BLaER1 (cell line): Measurements from ENCODE around the gene ITPKB.

ENCODE experiments used
- H3K27ac ChIP-seq: shearing (Covaris generic); formaldehyde crosslinking; 2 replicates; pipeline ENCODE4 v1.8.1; 2022
- H3K27me3 ChIP-seq: shearing (Covaris generic); formaldehyde crosslinking; 2 replicates; pipeline ENCODE4 v1.8.1; 2022
- H3K36me3 ChIP-seq: shearing (Covaris generic); formaldehyde crosslinking; 2 replicates; pipeline ENCODE4 v1.8.1; 2022
- H3K4me1 ChIP-seq: shearing (Covaris generic); formaldehyde crosslinking; 2 replicates; pipeline ENCODE4 v1.8.1; 2022
- H3K4me2 ChIP-seq: shearing (Covaris generic); formaldehyde crosslinking; 2 replicates; pipeline ENCODE4 v1.8.1; 2022
- H3K4me3 ChIP-seq: shearing (Covaris generic); formaldehyde crosslinking; 2 replicates; pipeline ENCODE4 v1.8.1; 2022
- H3K9ac ChIP-seq: shearing (Covaris generic); formaldehyde crosslinking; 2 replicates; pipeline ENCODE4 v1.8.1; 2022
- H3K9me3 ChIP-seq: shearing (Covaris generic); formaldehyde crosslinking; 2 replicates; pipeline ENCODE4 v1.8.1; 2022
- H4K20me1 ChIP-seq: shearing (Covaris generic); formaldehyde crosslinking; 2 replicates; pipeline ENCODE4 v1.8.1; 2022
- Cebpa-rat ChIP-seq: shearing (Covaris generic); IDR thresholded peaks from 2 replicates; pipeline ENCODE4 v1.8.1; 2022

ITPKB gene

DNA sequence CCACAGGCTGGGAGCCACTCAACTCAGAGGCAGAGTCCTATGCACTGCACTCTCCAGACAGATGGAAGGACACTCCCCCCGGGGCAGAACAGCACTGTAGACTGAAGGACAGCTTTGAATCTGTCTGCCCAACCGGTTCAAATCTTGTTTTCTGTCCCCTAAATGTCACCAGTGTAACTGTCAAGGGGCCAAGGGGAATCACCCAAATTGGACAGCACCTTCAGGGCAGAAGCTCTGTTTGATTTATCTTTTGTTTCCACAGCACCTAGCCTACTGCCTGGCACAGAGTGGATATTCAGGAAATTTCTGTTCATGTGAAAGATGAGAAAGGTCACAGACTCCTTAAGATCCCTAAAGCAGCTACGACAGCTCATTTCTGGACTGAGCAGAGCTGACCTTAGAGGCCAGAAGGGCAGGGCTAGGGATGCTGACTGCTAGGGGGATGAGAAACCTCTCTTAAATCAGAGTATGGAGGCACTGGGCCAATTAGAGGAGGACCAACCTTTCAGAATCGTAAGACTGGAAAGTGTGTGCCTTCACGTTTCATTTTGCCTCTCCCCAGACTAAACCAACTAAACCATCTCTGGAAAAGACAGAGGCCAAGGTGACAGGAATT lies 41.0 kb downstream of the ITPKB start:
- H3K4me2 ChIP-seq = peak overlapping the region; percentile 70
- peak overlapping the region; percentile 41; the same call in 1 of the 2 replicates for H3K9ac ChIP-seq
- peaks cover 42% of the 10 kb centered on the region for H3K36me3 ChIP-seq
- peaks cover 8% of the 10 kb centered on the region; the same call in 1 of the 2 replicates for H3K9me3 ChIP-seq
- H3K4me1 ChIP-seq = peaks cover 69% of the 10 kb centered on the region
- peak overlapping the region; percentile 20; the same call in 1 of the 2 replicates for H3K27ac ChIP-seq
- no peak for TF ChIP-seq Cebpa-rat
- H3K27me3 ChIP-seq = no peaks in the 10 kb centered on the region
- H4K20me1 ChIP-seq = peaks cover 54% of the 10 kb centered on the region
- H3K4me3 ChIP-seq = no peak overlapping the region

DNA sequence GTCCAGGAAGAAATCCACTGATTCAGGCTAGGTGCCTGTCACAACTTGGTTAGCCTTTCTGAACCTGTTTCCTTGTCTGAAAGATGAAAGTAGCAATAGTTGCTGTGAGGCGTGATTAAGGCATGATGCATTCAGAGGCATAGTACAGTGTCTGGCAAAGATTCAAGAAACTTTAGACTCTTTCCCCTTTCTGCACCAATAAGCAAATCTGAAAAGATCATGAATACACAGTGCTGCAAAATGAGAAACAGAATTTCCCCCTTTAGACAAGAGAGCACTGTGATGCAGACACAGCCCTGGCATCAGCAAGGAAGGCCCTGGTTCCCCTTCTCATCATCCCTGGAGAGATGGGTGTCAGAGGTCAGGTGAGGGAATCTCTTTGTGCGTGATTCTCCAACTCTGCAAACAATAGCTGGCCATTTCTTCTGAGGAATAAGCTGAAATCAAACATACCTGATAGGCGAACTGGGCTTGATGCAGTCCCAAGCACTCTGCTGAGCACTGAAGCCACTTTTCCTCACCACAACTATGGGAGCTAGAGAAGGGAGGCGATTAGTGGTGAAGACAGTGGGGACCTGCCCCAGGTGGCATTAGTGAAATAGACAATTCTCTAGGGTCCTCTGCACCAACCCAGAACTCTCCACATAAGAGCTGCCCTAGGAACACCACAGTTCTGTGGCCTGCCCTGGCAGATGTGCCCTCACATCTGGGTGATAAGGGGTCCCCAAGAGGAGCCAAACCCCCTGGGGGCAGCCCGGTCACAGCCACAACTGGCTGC lies 41.7 kb downstream of the ITPKB start:
- Histone ChIP-seq H3K9me3 (peaks cover 8% of the 10 kb centered on the region; the same call in 1 of the 2 replicates), H3K4me3 (no peak overlapping the region), H3K36me3 (peaks cover 49% of the 10 kb centered on the region), H3K27ac (peak overlapping the region; percentile 20; the same call in 1 of the 2 replicates), H3K9ac (peak overlapping the region; percentile 41; the same call in 1 of the 2 replicates), H4K20me1 (peaks cover 61% of the 10 kb centered on the region), H3K27me3 (no peaks in the 10 kb centered on the region), H3K4me1 (peaks cover 63% of the 10 kb centered on the region), H3K4me2 (peak overlapping the region; percentile 70)
- TF ChIP-seq Cebpa-rat = no peak

- Histone ChIP-seq H3K27ac (no peak overlapping the region), H4K20me1 (peaks cover 69% of the 10 kb centered on the region), H3K4me3 (no peak overlapping the region), H3K9ac (no peak overlapping the region), H3K4me2 (peak overlapping the region; percentile 70), H3K9me3 (peaks cover 8% of the 10 kb centered on the region; the same call in 1 of the 2 replicates), H3K36me3 (peaks cover 57% of the 10 kb centered on the region), H3K27me3 (no peaks in the 10 kb centered on the region), H3K4me1 (peaks cover 65% of the 10 kb centered on the region)
- TF ChIP-seq Cebpa-rat = no peak
Observed at GRCh38 chr1:226696547-226696946, 42.5 kb downstream of the ITPKB start.

DNA sequence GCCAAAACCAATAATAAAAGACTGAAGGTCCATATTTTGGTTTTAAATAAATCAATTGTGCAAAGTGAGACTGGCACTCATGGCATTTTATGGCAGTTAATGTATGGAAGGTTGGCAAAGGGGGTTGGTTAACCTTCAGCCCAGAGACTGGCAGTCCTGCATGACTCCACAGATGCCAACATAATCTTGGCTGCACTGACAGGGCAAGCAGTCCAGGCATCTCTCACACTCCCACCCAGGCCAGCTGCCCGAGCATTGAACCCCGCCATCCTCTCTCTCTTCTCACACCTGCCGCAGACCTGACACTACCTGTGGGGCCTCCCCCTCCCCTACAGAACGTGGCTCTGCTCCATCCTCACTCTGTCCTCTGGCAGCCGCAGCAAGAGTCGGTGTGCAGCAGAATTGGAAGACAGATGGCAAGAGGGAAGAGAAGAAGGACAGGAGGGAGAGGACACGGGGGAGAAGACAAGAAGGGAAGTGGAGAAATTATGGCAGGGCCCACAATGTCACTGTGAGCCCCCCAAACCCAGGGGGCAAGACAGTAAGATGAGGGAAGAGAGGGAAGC lies 43.7 kb downstream of the ITPKB start:
- H3K4me1 ChIP-seq = peaks cover 76% of the 10 kb centered on the region
- H3K9me3 ChIP-seq = peaks cover 8% of the 10 kb centered on the region; the same call in 1 of the 2 replicates
- peaks cover 79% of the 10 kb centered on the region for H4K20me1 ChIP-seq
- H3K36me3 ChIP-seq = peaks cover 55% of the 10 kb centered on the region
- no peak overlapping the region for H3K4me3 ChIP-seq
- H3K27ac ChIP-seq = no peak overlapping the region
- no peak overlapping the region for H3K4me2 ChIP-seq
- TF ChIP-seq Cebpa-rat = no peak
- H3K27me3 ChIP-seq = no peaks in the 10 kb centered on the region
- no peak overlapping the region for H3K9ac ChIP-seq

- no peak overlapping the region for H3K4me3 ChIP-seq
- peaks cover 46% of the 10 kb centered on the region for H3K36me3 ChIP-seq
- H3K9me3 ChIP-seq = no peaks in the 10 kb centered on the region
- no peak for TF ChIP-seq Cebpa-rat
- H4K20me1 ChIP-seq = peaks cover 88% of the 10 kb centered on the region
- H3K9ac ChIP-seq = no peak overlapping the region
- peaks cover 80% of the 10 kb centered on the region for H3K4me1 ChIP-seq
- no peak overlapping the region for H3K27ac ChIP-seq
- H3K27me3 ChIP-seq = no peaks in the 10 kb centered on the region
- no peak overlapping the region for H3K4me2 ChIP-seq
Observed at GRCh38 chr1:226692823-226693222, 46.3 kb downstream of the ITPKB start.

- Histone ChIP-seq H3K36me3 (peaks cover 46% of the 10 kb centered on the region), H3K27ac (no peak overlapping the region), H3K9ac (no peak overlapping the region), H3K9me3 (no peaks in the 10 kb centered on the region), H3K27me3 (no peaks in the 10 kb centered on the region), H3K4me3 (no peak overlapping the region), H3K4me1 (peaks cover 80% of the 10 kb centered on the region), H3K4me2 (peak overlapping the region; percentile 48; the same call in 1 of the 2 replicates), H4K20me1 (peaks cover 88% of the 10 kb centered on the region)
- no peak for TF ChIP-seq Cebpa-rat
Observed at GRCh38 chr1:226692051-226692792, 46.9 kb downstream of the ITPKB start.

DNA sequence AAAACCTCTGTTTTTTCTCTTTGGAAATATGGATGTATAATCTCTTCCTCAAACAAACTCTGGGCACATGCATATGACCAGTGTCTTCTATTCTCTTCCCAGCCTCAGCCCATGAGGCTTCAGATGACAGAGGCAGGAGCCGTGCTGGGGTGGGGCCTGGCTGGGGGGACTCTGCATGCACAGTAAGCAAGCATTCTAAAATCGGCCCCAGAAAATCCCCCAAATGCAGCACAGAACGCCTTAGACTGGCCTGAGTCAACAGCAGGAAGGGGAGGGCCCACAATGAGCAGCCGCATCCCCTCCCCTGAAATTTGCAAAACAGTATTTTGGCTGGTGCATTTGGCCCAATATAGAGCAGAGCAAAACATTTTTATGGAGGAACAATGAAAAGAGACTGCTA lies 47.8 kb downstream of the ITPKB start:
- Histone ChIP-seq H3K4me2 (peak overlapping the region; percentile 48), H3K9ac (no peak overlapping the region), H3K4me1 (peaks cover 80% of the 10 kb centered on the region), H3K9me3 (no peaks in the 10 kb centered on the region), H4K20me1 (peaks cover 88% of the 10 kb centered on the region), H3K4me3 (no peak overlapping the region), H3K36me3 (peaks cover 40% of the 10 kb centered on the region), H3K27me3 (no peaks in the 10 kb centered on the region), H3K27ac (no peak overlapping the region)
- TF ChIP-seq Cebpa-rat = no peak

- H3K4me2 ChIP-seq = peak overlapping the region; percentile 48
- peaks cover 37% of the 10 kb centered on the region for H3K36me3 ChIP-seq
- H3K4me1 ChIP-seq = peaks cover 80% of the 10 kb centered on the region
- no peaks in the 10 kb centered on the region for H3K27me3 ChIP-seq
- H3K27ac ChIP-seq = peak overlapping the region; percentile 16; the same call in 1 of the 2 replicates
- peaks cover 88% of the 10 kb centered on the region for H4K20me1 ChIP-seq
- no peak overlapping the region for H3K9ac ChIP-seq
- no peak for TF ChIP-seq Cebpa-rat
- no peaks in the 10 kb centered on the region for H3K9me3 ChIP-seq
- no peak overlapping the region for H3K4me3 ChIP-seq
Observed at GRCh38 chr1:226690460-226690982, 48.6 kb downstream of the ITPKB start.

DNA sequence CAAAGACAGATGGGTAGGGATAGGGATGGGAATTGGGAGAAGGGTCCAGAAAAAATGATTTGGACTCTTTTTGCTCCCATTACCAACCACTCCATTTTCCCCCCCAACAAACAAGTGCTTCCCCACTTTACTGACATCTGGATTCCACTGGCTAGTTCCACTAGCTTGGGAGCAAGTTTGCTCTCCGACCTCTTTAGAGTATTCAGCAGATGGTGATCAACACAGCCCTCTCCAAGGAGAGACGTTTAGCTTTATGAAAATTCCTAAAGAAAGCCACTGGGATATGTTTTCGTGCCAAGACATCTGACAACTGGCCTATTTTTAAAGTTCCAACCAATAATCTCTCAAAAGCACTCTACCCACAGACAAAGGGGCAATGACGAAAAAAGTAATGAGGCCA lies 50.3 kb downstream of the ITPKB start:
- Histone ChIP-seq H3K4me3 (no peak overlapping the region), H3K4me1 (peaks cover 87% of the 10 kb centered on the region), H3K36me3 (peaks cover 50% of the 10 kb centered on the region), H3K4me2 (peak overlapping the region; percentile 94), H3K9ac (no peak overlapping the region; the same call in 1 of the 2 replicates), H3K27ac (peak overlapping the region; percentile 53; the same call in 1 of the 2 replicates), H4K20me1 (peaks cover 92% of the 10 kb centered on the region), H3K27me3 (no peaks in the 10 kb centered on the region), H3K9me3 (no peaks in the 10 kb centered on the region)
- no peak for TF ChIP-seq Cebpa-rat
